LNCAP (cell line): ENCODE results near the gene SCAMP5.

Source experiments
- TF ChIP-seq, protein P1 (sequence below): fragments of 450-650 bp; IDR thresholded peaks from 2 replicates; pipeline ENCODE4 v1.5.1; 2017; ENCODE audit warnings: mild to moderate bottlenecking

Gene SCAMP5

DNA sequence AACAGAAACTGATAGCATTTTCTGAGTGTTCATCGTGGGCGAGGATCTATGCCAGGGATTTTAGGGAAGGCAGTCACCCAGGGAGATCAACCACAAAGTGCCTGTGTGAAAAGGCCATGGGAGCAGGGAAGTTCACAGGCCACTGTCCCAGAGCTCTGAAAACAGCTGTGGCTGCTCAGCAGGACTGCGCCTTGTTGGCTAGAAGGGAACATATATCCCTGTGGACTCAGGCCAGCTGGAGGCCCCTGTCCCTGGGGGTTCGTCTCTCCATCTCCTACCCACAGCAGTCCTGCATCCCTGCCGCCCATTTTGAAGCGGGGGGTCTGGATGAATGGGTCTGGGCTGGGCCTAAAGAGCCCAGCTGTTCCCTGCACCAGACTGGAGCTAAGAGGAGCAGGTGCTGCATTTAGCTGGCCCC, 55.8 kb downstream of the SCAMP5 start:
- TF ChIP-seq, protein P1, sequence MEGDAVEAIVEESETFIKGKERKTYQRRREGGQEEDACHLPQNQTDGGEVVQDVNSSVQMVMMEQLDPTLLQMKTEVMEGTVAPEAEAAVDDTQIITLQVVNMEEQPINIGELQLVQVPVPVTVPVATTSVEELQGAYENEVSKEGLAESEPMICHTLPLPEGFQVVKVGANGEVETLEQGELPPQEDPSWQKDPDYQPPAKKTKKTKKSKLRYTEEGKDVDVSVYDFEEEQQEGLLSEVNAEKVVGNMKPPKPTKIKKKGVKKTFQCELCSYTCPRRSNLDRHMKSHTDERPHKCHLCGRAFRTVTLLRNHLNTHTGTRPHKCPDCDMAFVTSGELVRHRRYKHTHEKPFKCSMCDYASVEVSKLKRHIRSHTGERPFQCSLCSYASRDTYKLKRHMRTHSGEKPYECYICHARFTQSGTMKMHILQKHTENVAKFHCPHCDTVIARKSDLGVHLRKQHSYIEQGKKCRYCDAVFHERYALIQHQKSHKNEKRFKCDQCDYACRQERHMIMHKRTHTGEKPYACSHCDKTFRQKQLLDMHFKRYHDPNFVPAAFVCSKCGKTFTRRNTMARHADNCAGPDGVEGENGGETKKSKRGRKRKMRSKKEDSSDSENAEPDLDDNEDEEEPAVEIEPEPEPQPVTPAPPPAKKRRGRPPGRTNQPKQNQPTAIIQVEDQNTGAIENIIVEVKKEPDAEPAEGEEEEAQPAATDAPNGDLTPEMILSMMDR, result no peak

DNA sequence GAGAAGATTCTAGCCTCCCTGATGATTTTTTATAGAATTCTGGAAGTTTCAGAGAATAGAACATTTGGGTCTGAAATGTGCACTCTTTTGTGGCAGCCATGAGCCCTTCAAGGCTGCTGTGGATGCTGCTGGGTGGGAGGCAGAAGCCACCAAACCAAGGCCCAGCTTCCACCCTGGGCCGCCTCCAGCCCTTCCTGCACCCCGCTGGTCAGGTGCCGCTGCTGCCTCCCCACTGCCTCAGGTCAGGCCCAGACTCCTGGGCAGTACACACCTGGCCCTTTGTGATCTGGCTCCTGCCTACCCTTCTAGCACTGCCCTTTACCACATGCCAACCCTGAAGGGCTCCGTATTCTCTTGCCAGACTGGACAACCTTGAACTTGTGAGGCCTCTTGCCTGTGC, 56.3 kb downstream of the SCAMP5 start:
- TF ChIP-seq, protein P1, result no peak

DNA sequence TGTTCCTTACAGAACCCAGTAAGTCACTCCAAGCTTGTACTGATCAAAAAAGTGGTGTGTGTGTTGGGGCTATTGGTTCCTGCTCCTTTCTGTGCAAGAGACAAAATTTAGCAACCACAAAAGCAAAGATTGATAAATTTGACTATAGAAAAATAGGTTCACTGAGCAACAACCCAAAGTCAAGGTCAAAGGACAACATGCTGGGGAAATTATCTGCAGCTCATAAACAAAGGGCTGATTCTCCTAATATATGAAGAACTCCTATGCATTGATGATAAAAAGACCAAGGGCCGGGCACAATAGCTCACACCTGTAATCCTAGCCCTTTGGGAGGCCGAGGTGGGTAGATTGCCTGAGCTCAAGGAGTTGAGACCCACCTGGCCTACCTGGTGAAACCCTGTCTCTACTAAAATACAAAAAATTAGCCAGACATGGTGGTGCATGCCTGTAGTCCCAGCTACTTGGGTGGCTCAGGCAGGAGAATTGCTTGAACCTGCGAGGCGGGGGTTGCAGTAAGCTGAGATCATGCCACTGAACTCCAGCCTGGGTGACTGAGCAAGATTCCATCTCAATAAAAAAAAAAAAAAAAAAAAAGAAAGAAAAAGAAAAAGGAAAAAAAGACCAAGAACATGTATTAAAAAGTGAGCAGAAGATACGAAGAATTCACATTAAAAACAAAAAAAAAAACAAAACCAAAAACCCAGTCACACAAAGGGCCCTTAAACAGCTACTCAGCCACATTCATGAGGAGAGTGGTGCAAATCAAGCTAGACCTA, 57.8 kb downstream of the SCAMP5 start:
- TF ChIP-seq, protein P1, result no peak

DNA sequence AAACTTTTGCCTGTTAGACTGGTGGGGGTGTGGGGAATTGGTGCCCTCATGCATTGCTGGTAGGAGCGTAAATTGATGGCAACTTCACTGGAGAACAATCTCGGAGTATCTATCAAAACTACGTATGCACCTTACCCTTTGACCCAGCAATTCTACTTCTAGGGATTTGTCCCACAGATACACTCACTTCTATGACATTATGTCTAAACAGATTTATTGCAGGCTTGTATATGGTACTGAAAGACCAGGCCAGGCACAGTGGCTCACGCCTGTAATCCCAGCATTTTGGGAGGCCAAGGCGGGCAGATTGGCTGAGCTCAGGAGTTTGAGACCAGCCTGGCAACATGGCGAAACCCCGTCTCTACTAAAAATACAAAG, 58.4 kb downstream of the SCAMP5 start:
- TF ChIP-seq, protein P1, result no peak

DNA sequence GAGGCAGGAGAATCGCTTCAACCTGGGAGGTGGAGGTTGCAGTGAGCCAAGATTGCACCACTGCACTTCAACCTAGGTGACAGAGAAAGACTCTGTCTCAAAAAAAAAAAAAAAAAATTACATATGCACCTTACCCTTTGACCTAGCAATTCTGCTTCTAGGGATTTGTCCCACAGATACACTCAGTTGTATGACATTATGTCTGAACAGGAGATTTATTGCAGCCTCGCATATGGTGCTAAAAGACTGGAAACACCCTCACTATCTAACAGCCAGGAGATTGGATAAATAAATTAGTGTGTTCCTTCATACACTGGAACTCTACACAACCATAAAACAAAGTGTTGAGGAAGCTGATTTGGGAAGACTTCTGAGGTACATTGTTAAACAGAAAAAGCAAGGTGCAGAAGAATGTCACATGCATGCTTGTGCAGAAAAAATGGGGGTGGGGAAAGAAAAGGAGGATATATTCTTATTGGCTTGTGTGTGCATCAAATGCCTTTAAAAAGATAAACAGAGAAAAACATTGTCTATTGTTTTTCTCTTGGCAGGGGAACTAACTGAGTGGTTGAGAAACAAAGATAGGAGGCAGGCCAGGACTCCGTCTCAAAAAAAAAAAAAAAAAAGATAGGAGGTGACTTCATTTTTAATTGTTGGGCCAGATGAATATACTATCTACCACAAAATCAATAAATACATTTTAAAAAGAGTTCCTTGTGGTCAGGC, 59.0 kb downstream of the SCAMP5 start:
- TF ChIP-seq, protein P1, result no peak

DNA sequence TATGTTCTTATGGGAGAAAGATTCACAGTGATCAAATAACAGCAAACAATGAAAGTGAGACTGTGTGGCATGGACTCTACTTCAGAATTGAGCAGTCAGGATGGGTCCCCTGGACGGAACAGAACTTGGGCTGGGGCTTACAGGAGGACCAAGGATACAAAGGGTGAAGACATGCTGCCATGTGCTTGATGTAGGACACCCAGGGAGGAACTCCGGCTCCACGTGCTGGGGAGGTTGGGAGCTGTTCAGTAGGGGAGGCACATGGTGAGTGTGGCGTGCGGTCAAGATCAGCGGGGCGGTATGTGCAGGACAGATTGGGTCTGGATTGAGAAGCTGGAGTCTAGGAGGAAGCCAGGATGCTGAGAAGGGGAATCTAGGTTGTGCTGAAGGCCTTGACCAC, 60.7 kb downstream of the SCAMP5 start:
- TF ChIP-seq, protein P1, result no peak

DNA sequence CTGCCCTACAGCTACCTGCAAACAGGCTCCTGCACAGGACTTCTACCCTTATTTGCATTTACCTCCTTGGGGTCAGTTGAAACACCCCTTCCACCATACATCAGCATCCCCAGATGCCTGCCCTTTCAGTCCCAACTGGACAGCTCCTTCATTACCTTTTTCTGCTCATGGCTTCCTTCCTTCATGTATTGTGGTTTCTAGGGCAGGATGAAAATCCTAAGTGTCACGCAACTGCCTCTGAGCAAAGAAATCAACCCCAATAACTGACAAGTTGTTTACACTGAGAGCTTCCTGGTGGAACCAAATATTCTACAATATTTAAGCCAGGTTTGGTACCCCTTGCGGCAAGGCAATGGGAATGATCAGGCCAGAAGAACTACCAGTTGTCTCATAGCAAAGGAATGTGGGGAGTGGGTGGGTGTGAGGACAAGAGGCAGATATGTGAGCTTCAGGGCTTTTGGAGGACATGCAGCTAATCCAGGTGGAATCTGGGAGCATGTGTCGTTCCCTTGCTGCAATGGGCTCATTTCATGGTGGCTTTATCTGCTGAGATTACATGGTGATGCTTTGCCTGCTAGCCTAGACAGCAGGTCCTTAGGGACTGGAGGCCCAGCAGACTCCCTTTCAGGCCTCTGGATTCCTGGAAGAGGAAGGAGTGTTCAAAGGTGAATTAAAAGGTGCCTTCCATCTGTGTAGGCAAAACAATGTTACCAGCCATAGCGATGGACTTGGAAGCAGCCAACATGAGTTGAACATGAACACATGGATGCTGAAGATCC, 63.0 kb downstream of the SCAMP5 start:
- TF ChIP-seq, protein P1, result no peak
